HAP-1 (cell line): ENCODE results near the gene PADI6.
"Not testable (repeated sequence)": the region's sequence is repeated elsewhere in the genome, so short reads cannot be mapped to it uniquely, and the experiment has no call there.

ENCODE experiments used
- DNase-seq, 2 experiments: peaks; one replicate each; pipeline ENCODE4 v3.0.0-alpha.2; 2016 to 2020; ENCODE audit warnings: low spot score in 2 of 2
- H3K27me3 ChIP-seq: fragments of 250-450 bp; sonication (Bioruptor Pico); 2 replicates; pipeline ENCODE4 v1.5.1; 2020; ENCODE audit warnings: low read depth, mild to moderate bottlenecking, moderate library complexity
- H3K36me3 ChIP-seq: fragments of 250-450 bp; sonication (Bioruptor Pico); replicated peaks from 2 replicates; pipeline ENCODE4 v1.5.1; 2020; ENCODE audit warnings: mild to moderate bottlenecking
- H3K4me1 ChIP-seq: fragments of 250-450 bp; sonication (Bioruptor Pico); 2 replicates; pipeline ENCODE4 v1.5.1; 2020; ENCODE audit warnings: mild to moderate bottlenecking
- H3K4me3 ChIP-seq: fragments of 250-450 bp; sonication (Bioruptor Pico); 2 replicates; pipeline ENCODE4 v1.5.1; 2020; ENCODE audit warnings: mild to moderate bottlenecking, moderate library complexity
- H3K9me3 ChIP-seq: fragments of 250-450 bp; sonication (Bioruptor Pico); 2 replicates; pipeline ENCODE4 v1.5.1; 2020; ENCODE audit warnings: mild to moderate bottlenecking, moderate library complexity
- in situ Hi-C: fragments of 300-500 bp; cut with MboI; formaldehyde crosslinking; loops from 3 replicates; pipeline ENCODE4 v1.14.3; 2020; ENCODE audit warnings: low sequenced_read_pairs, inconsistent platforms, mixed read lengths

PADI6 gene

GRCh38 chr1:17400725-17401341 is 28.8 kb downstream of the PADI6 start:
- Histone ChIP-seq H3K4me3 (no peak overlapping the region), H3K9me3 (no peaks in the 10 kb centered on the region), H3K4me1 (no peaks in the 10 kb centered on the region; the same call in 1 of the 2 replicates), H3K36me3 (peaks cover 3% of the 10 kb centered on the region; the same call in 1 of the 2 replicates), H3K27me3 (no peaks in the 10 kb centered on the region)
- in situ Hi-C loops, result loop anchor here (10.0 kb wide), 2 partner anchors 204 to 276 kb away; no protein-coding TSS in a partner anchor
- DNase-seq, result no peak

DNA sequence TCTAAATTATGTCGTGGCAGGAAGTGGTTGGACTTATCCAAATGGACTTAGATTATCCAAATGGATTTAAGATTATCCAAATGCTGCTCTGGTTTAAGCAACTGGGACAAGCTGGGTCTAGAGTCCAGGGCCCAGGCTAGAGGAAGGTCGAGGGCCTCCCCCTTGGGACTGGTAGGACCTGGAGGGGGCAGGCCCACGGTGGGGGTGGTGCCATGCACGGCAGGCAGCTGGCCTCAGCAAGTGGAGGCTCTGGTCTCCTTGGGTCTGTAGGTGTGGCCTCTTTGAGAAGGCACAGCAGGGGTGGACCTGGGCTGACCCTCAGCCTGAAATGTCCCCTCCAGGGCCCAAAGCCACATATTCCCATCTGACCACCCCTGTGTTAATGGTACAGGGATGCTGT is 29.8 kb downstream of the PADI6 start:
- peaks cover 5% of the 10 kb centered on the region; the same call in 1 of the 2 replicates for H3K36me3 ChIP-seq
- H3K4me1 ChIP-seq, result no peaks in the 10 kb centered on the region; the same call in 1 of the 2 replicates
- no peaks in the 10 kb centered on the region for H3K9me3 ChIP-seq
- in situ Hi-C loops, result loop anchor here (10.0 kb wide), 2 partner anchors 203 to 277 kb away; no protein-coding TSS in a partner anchor
- no peaks in the 10 kb centered on the region for H3K27me3 ChIP-seq
- H3K4me3 ChIP-seq, result no peak overlapping the region
- DNase-seq, result no peak

DNA sequence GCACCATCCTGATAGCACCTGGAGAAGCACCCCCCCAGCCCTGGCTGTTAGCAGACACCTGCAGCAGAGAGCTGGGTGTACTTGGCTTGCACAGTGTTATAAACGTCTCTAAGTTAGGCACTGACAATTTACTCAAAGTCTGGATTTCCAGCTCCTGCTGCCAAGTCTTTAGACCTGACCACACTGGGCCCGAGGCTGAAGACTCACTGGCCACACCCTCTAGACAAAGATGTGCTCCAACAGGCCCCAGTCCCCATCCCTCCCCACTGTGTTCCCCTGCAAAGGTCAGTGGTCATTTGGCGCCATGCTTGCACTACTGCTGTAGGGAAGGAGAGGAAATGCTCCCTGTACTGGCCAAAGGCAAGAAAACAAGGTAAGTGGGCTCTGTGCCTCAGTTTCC is 31.1 kb downstream of the PADI6 start:
- DNase-seq, result no peak
- no peaks in the 10 kb centered on the region; the same call in 1 of the 2 replicates for H3K4me1 ChIP-seq
- H3K9me3 ChIP-seq, result no peaks in the 10 kb centered on the region
- in situ Hi-C loops, result loop anchor here (10.0 kb wide), 2 partner anchors 202 to 278 kb away; no protein-coding TSS in a partner anchor
- H3K36me3 ChIP-seq, result peaks cover 9% of the 10 kb centered on the region
- no peaks in the 10 kb centered on the region for H3K27me3 ChIP-seq
- no peak overlapping the region for H3K4me3 ChIP-seq

GRCh38 chr1:17404034-17404684 is 32.2 kb downstream of the PADI6 start:
- Histone ChIP-seq H3K9me3 (no peaks in the 10 kb centered on the region), H3K4me1 (no peaks in the 10 kb centered on the region; the same call in 1 of the 2 replicates), H3K27me3 (no peaks in the 10 kb centered on the region), H3K36me3 (peaks cover 18% of the 10 kb centered on the region), H3K4me3 (no peak overlapping the region)
- in situ Hi-C loops, result loop anchor here (10.0 kb wide), 2 partner anchors 201 to 279 kb away; no protein-coding TSS in a partner anchor
- no peak for DNase-seq

DNA sequence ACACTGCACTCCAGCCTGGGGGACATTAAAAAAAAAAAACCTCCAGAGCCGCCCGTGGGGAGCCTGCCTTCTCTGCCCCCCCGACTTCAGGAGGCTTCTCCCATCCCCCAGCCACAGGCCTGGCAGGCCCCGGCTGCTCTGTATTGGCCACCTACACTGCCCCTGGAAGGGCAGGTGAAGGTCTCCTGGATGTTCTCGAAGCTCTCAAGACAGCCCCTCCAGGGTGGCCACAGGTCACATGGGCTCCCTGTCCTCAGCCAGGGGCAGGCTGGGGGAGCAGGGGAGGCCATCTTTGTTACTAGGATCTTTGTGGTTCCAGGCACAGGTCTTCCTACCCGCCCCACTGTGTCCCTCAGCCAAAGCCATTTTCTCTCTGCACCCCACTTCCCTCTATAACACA is 32.8 kb downstream of the PADI6 start:
- H3K4me1 ChIP-seq, result no peaks in the 10 kb centered on the region; the same call in 1 of the 2 replicates
- peak in 1 of 2 experiments; percentile 29 for DNase-seq
- in situ Hi-C loops, result loop anchor here (10.0 kb wide), 2 partner anchors 200 to 280 kb away; no protein-coding TSS in a partner anchor

DNA sequence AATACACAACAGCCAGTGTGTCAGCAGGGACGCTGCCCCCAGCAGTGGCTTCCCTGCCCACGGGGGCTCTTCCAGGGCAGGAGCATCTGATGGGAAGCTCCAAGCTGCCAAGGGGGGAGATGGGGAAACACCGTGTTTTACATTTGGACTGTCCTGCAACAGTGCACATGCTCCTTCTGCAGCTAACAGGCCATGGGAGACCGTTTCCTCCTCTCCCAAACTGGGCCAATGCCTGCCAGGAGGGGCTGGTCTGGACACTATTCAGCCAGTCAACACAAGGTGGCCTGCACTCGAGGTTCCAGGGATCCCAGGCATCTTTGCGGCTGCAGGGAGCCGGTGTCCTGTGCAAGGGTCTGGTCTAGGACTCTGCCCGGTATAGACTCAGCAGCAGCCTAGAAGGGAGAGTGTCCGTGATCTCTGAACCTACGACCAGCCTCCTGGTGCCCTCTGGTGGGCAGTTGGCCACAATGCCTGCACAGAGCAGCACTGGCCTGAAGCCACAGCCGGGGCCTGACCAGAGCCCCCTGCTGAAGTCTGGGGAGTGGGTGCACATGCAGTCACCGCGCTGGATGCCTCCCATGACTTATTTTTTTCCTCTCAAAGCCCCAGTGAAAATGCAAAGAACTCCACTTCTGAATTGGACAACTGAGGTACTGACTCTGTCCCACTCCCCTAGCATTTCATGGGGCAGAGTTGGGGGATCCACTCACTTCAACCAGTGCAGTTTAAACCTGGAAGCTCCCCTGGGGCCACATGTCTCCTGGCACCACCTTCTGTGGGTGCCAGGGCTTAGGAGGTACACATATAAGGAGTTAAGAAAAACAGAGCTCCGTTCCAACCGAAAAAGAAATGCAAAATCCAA is 34.1 kb downstream of the PADI6 start:
- Histone ChIP-seq H3K36me3 (peaks cover 38% of the 10 kb centered on the region), H3K9me3 (no peaks in the 10 kb centered on the region), H3K27me3 (no peaks in the 10 kb centered on the region), H3K4me3 (no peak overlapping the region), H3K4me1 (no peaks in the 10 kb centered on the region; the same call in 1 of the 2 replicates)
- peak; percentile 36 to 81 for DNase-seq
- in situ Hi-C loops, result loop anchor here (10.0 kb wide), 2 partner anchors 199 to 281 kb away; no protein-coding TSS in a partner anchor

More for the DNA sequence above, 32.8 kb downstream of the PADI6 start:
- H3K9me3 ChIP-seq, result no peaks in the 10 kb centered on the region
- H3K4me3 ChIP-seq, result no peak overlapping the region
- peaks cover 24% of the 10 kb centered on the region for H3K36me3 ChIP-seq
- no peaks in the 10 kb centered on the region for H3K27me3 ChIP-seq

DNA sequence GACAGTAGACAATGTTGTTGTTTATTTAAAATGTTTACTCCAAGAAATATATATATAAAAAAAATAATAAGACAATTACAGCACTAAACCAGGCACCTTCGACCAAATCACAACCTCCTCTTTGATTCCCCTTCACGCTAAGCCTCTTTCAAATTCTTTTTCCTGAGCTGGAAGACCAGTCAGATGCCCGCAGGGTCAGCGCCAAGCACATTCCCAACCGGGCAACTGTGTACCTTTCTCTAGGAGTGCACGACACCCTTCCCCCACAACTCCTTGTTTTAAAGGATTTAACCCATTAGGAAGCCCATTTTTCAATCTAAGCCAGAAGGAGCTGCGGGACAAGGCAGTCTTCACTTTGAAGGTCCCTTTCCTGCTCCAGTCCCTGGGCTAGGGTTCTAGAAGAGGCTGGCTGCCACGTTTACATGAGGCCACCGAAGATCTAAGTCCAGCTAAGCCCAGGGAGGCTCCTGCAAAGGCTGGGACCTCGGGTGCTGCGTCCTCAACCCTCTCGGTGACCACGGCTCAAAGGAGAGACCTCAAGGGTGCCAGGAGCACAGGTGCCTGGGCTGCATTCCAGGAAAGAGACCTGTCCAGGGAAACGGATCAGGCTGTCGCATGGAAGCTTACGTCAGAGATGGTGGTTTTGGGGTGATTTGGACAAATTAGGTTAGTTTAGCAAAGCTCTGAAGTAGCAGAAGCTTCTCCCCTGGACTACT is 34.9 kb downstream of the PADI6 start:
- in situ Hi-C loops, result loop anchor here (10.0 kb wide), 2 partner anchors 198 to 282 kb away; no protein-coding TSS in a partner anchor
- DNase-seq, H3K4me1 ChIP-seq, H3K9me3 ChIP-seq, H3K27me3 ChIP-seq, H3K4me3 ChIP-seq: not testable (repeated sequence)
- peaks cover 45% of the 10 kb centered on the region for H3K36me3 ChIP-seq

DNA sequence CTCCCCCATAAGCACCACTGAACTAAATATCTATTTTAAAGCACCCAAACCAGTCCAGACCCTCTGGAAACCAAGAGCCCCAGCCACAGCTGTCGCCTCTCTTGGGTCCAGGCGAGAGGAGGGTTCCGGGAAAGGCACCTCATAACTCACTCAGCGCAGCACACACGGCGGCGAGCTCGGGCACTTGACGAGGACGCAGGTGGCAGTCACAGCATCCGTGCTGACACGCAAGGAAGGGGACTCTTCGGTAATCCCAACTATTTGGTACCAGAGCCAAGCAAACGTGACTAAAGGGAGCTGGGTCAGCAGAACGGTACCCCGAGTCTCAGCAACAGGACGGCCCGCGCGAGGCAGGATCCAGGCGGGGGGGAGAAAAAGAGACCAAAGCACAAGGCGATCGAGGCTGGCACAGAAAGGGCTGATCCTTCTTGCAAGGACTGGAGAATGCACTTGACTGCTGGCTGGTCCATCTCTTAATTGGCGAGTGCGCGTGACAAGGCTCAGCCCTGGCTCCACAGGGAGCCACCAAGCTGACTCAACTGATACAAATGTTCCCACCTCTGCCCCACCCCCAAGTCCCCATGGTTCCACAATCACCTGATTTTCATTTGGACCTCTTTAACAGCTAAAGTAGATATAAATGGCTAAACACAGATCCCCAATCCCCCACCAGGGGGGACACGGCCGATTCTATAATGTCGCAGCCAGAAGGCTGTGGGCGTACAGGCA is 36.0 kb downstream of the PADI6 start:
- H3K4me1 ChIP-seq, H3K4me3 ChIP-seq, H3K9me3 ChIP-seq, H3K27me3 ChIP-seq, DNase-seq: not testable (repeated sequence)
- in situ Hi-C loops, result loop anchor here (10.0 kb wide), 2 partner anchors 197 to 283 kb away; no protein-coding TSS in a partner anchor
- H3K36me3 ChIP-seq, result peaks cover 56% of the 10 kb centered on the region

DNA sequence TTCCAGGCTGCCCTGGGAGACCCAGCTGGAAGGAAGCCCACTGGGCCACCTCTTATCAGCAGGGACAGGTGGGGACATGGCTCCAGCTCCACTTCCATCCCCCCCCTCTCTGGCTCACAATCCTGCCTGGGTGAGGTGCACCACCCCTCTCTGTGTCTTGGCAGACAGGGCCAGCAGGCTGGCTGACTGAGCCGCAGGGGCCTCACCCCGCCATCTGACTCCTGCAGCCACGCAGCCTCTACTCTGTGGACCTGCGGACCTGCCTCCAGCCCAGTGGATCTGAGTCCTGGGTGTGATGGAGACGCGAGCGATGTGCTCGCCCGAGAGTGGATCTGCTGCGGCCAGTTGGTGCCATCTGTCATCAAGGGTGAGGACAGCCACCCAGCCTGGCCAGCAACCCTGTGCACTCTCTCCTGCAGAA is 37.4 kb downstream of the PADI6 start:
- in situ Hi-C loops, result loop anchor here (10.0 kb wide), 2 partner anchors 195 to 285 kb away; no protein-coding TSS in a partner anchor
- no peaks in the 10 kb centered on the region for H3K9me3 ChIP-seq
- no peaks in the 10 kb centered on the region; the same call in 1 of the 2 replicates for H3K4me1 ChIP-seq
- peaks cover 69% of the 10 kb centered on the region for H3K36me3 ChIP-seq
- DNase-seq, result no peak
- no peaks in the 10 kb centered on the region for H3K27me3 ChIP-seq
- no peak overlapping the region for H3K4me3 ChIP-seq

DNA sequence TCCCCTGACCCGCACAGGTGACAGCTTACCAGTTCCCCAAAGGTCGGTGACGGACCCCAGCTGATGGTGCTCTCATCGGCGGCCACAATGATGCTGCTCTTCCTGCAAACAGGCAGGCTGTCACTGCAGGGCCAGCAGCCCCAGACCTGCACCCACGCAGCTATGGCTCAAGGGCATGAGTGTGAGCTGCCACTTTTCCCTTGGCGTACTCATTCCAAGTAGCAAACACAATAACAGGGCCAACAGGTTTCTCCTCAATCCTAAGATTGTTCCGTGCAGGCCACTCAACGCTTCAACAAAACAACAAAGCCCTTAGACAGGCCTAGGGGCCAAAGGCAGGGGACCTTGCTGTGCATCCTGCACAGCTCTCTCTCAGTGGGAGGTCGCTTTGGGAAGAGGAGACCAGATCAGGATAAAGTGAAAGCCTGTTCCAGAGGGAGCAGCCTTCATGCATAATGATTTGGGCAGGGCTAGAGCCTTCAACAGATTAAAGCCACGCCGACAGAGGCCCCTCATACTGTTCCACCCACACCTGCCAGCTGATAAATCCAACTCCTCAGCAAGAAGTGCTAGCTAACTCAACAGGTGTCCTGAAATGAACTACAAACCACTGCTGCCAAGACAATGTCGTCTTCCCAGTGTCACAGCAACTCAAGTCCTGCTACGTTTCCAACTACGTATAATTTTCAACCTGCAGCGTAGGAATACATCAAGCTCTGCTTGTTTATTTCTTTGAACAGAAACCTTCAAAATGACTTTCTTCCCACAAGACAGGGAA is 40.3 kb downstream of the PADI6 start:
- in situ Hi-C loops, result no loop called here
- H3K9me3 ChIP-seq, result no peaks in the 10 kb centered on the region
- H3K4me1 ChIP-seq, result no peaks in the 10 kb centered on the region
- no peaks in the 10 kb centered on the region for H3K27me3 ChIP-seq
- peaks cover 91% of the 10 kb centered on the region for H3K36me3 ChIP-seq
- no peak overlapping the region for H3K4me3 ChIP-seq
- no peak for DNase-seq

- no peak for DNase-seq
- Histone ChIP-seq H3K4me3 (no peak overlapping the region), H3K9me3 (no peaks in the 10 kb centered on the region), H3K36me3 (peaks cover 97% of the 10 kb centered on the region), H3K4me1 (no peaks in the 10 kb centered on the region), H3K27me3 (no peaks in the 10 kb centered on the region)
- in situ Hi-C loops, result no loop called here
Observed at GRCh38 chr1:17414022-17414421, 42.0 kb downstream of the PADI6 start.

DNA sequence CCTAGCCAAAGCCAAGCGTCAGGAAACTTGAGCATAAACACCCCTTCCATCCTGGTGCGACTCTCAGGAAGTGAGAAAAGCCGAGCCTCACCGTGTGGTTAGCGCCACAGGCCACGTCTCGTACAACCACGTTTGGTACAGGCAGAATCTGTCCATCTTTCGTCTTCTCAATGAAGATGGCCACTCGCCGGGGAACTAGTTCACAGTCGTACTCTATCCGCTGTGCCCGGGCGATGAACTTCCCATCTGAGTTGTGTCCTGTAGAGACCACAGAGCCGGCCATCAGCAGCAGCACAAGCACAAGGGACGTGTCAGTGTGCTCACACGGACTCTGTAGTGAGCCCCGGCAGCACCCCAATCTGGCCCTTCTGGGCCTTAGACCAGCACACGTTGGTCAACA is 44.4 kb downstream of the PADI6 start:
- DNase-seq, result no peak
- Histone ChIP-seq H3K27me3 (no peaks in the 10 kb centered on the region), H3K4me1 (peaks cover 11% of the 10 kb centered on the region), H3K36me3 (peaks cover 96% of the 10 kb centered on the region), H3K4me3 (no peak overlapping the region), H3K9me3 (no peaks in the 10 kb centered on the region)
- in situ Hi-C loops, result no loop called here
